ENCODE measurements around the gene ADIPOQ. TPM values are rescaled to one million over a fixed set of nuclear protein-coding genes. Genes with fewer than 3 reads are reported as not detected.
A peak's percentile ranks its signal among the peaks of the same experiment; 100 is the strongest.
"Not testable (repeated sequence)": the region's sequence is repeated elsewhere in the genome, so short reads cannot be mapped to it uniquely, and the experiment has no call there.

Gene ADIPOQ
- total RNA-seq, 6 experiments from 2014 or later = not detected

GRCh38 chr3:186849374-186849975, 7.0 kb downstream of the ADIPOQ start:
- DNase-seq (no peak), ATAC-seq (peak; percentile 79 to 91 (median 84))
- no peak overlapping the region for H3K27ac ChIP-seq
- H3K4me3 ChIP-seq = no peak overlapping the region
- no peaks in the 10 kb centered on the region for H3K27me3 ChIP-seq
- no peaks in the 10 kb centered on the region for H3K36me3 ChIP-seq
- intact Hi-C loops (cut with DNase I) = loop anchor here in 1 of 2 donors (5.0 kb wide), 1 partner anchor 313 kb away; no protein-coding TSS in a partner anchor
- peak; percentile 56 to 59 (median 58) for TF ChIP-seq CTCF (IDR thresholded peaks at IDR 0.05)
- no peak for TF ChIP-seq POLR2A (IDR thresholded peaks at IDR 0.05)
- no peaks in the 10 kb centered on the region for H3K9me3 ChIP-seq
- WGBS (ENCODE audit: insufficient coverage, low coverage, low lambda C conversion rate, missing lambda C conversion rate) = 0% methylated on average over 1 of the region's 1 CpG
- H3K4me1 ChIP-seq = peaks cover 0 to 2% (median 0%) of the 10 kb centered on the region in 4 donors

- H3K27ac ChIP-seq, H3K4me3 ChIP-seq, H3K27me3 ChIP-seq, H3K36me3 ChIP-seq, DNase-seq, H3K9me3 ChIP-seq, ATAC-seq, H3K4me1 ChIP-seq: not testable (repeated sequence)
- WGBS (ENCODE audit: insufficient coverage, low coverage, low lambda C conversion rate, missing lambda C conversion rate) = 94% methylated on average over 2 of the region's 3 CpGs
- intact Hi-C loops (cut with DNase I) = loop anchor here in 1 of 2 donors (10.0 kb wide), 1 partner anchor 73 kb away; no protein-coding TSS in a partner anchor
Measured at GRCh38 chr3:186851835-186852234, 9.3 kb downstream of the ADIPOQ start.

DNA sequence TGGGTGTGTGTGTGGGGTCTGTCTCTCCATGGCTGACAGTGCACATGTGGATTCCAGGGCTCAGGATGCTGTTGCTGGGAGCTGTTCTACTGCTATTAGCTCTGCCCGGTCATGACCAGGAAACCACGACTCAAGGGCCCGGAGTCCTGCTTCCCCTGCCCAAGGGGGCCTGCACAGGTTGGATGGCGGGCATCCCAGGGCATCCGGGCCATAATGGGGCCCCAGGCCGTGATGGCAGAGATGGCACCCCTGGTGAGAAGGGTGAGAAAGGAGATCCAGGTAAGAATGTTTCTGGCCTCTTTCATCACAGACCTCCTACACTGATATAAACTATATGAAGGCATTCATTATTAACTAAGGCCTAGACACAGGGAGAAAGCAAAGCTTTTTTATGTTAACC, 10.5 kb downstream of the ADIPOQ start:
- WGBS (ENCODE audit: insufficient coverage, low coverage, low lambda C conversion rate, missing lambda C conversion rate) = no CpG with 5 or more reads among the region's 6 CpGs
- H3K36me3 ChIP-seq = no peaks in the 10 kb centered on the region
- no peaks in the 10 kb centered on the region for H3K27me3 ChIP-seq
- H3K4me3 ChIP-seq = no peak overlapping the region
- H3K4me1 ChIP-seq = peaks cover 0 to 2% (median 0%) of the 10 kb centered on the region in 4 donors
- H3K9me3 ChIP-seq = no peaks in the 10 kb centered on the region
- ATAC-seq (no peak), DNase-seq (no peak)
- TF ChIP-seq POLR2A (IDR thresholded peaks at IDR 0.05) (no peak), CTCF (IDR thresholded peaks at IDR 0.05) (no peak)
- no peak overlapping the region for H3K27ac ChIP-seq
- intact Hi-C loops (cut with DNase I) = loop anchor here in 1 of 2 donors (10.0 kb wide), 1 partner anchor 72 kb away; no protein-coding TSS in a partner anchor

- Histone ChIP-seq H3K27ac (no peak overlapping the region), H3K27me3 (no peaks in the 10 kb centered on the region), H3K36me3 (peaks cover 0 to 3% (median 0%) of the 10 kb centered on the region in 4 donors), H3K4me3 (no peak overlapping the region), H3K9me3 (no peaks in the 10 kb centered on the region), H3K4me1 (peaks cover 0 to 2% (median 0%) of the 10 kb centered on the region in 4 donors)
- WGBS (ENCODE audit: insufficient coverage, low coverage, low lambda C conversion rate, missing lambda C conversion rate) = 80% methylated on average over 2 of the region's 8 CpGs
- no peak for ATAC-seq
- intact Hi-C loops (cut with DNase I) = loop anchor here in 1 of 2 donors (10.0 kb wide), 1 partner anchor 71 kb away; no protein-coding TSS in a partner anchor
- DNase-seq = no peak
- TF ChIP-seq CTCF (IDR thresholded peaks at IDR 0.05) = no peak
- no peak for TF ChIP-seq POLR2A (IDR thresholded peaks at IDR 0.05)
Measured at GRCh38 chr3:186854146-186854545, 11.6 kb downstream of the ADIPOQ start.

DNA sequence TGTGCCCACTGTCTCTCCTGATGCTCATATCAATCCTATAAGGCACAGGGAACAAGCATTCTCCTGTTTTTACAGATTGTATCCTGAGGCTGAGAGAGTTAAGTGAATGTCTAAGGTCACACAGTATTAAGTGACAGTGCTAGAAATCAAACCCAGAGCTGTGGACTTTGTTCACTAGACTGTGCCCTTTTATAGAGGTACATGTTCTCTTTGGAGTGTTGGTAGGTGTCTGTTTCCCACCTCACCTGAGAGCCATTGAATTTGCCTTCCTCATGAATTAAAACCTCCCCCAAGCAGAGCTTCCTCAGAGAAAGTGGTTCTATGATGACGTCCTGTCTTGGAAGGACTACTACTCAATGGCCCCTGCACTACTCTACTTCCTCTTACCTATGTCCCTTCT, 12.4 kb downstream of the ADIPOQ start:
- no peak overlapping the region for H3K27ac ChIP-seq
- intact Hi-C loops (cut with DNase I) = loop anchor here in 1 of 2 donors (10.0 kb wide), 1 partner anchor 70 kb away; no protein-coding TSS in a partner anchor
- DNase-seq = no peak
- H3K4me1 ChIP-seq = no peaks in the 10 kb centered on the region
- H3K36me3 ChIP-seq = peaks cover 0 to 3% (median 0%) of the 10 kb centered on the region in 4 donors
- ATAC-seq = peak in 1 of 4 donors; percentile 46
- no peaks in the 10 kb centered on the region for H3K27me3 ChIP-seq
- H3K9me3 ChIP-seq = no peaks in the 10 kb centered on the region
- TF ChIP-seq POLR2A (IDR thresholded peaks at IDR 0.05) (no peak), CTCF (IDR thresholded peaks at IDR 0.05) (no peak)
- WGBS (ENCODE audit: insufficient coverage, low coverage, low lambda C conversion rate, missing lambda C conversion rate) = 0% methylated on average over 1 of the region's 1 CpG
- no peak overlapping the region for H3K4me3 ChIP-seq
